Measurements from ENCODE around the gene TOMM6. TPM values are rescaled to one million over a fixed set of nuclear protein-coding genes. Genes with fewer than 3 reads are reported as not detected.

TOMM6 gene
- total RNA-seq, 1 donor from 2014 or later: 122 TPM

DNA sequence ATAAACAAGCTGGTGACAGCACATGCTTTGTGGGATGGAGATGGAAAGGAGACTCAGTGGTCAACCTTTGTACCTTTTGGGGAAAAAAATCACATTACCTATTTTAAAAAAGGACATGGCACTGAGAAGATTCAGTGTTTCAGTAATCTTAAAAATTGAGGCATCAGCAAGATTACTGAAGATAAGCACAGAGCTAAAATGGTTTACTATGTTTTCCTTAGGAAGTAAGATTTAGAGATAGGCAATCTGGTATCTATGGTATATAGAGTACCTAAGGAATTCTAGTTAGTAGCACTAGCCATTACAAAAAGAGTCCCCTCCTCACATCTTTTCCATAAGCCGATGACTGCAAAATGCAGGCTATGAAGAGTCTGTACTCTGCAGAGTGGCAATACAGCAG lies 35.7 kb downstream of the TOMM6 start:
- no peak for DNase-seq (ENCODE audit: low spot score)

DNA sequence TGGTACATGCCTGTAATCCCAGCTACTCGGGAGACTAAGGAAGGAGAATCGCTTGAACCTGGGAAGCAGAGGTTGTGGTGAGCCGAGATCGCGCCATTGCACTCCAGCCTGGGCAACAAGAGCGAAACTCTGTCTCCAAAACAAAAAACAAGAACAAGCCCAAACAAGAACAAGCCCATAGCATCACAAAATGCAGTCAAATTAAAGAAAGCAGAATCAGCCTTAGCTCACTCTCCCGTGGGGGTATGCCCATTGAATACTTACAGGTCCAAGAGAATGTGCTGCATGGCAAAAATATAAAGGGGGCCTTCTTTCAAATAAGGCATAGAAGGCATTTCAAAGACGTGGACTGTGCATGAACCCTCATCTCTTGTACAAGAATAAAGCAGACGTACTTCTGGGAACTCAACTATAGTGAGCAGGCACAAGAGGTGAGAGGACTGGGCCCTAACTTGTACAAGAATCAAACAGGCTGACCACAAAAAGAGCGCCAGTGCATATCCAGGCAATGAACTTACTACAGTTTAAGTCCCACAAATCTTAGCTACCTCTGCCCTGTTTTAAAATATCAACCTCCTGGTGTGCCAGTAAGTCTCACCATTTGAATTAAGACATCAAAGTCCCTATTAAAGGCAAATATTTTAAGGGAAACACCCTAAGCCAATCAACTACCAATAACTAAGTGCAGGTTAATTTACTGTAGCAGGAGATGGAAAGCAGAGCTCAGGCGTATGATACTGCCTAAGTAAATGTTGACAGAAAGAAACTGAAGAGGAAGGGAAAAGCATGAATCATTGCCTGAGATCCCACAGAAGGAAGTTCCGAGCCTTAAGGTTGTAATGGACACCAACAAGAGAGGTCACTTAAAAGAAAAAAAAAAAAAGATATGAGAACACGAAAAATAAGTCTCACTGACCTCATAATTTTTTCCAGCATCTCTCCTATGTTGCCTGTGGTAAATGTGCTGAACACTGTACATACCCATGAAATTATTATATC lies 37.4 kb downstream of the TOMM6 start:
- DNase-seq (ENCODE audit: low spot score): no peak

DNA sequence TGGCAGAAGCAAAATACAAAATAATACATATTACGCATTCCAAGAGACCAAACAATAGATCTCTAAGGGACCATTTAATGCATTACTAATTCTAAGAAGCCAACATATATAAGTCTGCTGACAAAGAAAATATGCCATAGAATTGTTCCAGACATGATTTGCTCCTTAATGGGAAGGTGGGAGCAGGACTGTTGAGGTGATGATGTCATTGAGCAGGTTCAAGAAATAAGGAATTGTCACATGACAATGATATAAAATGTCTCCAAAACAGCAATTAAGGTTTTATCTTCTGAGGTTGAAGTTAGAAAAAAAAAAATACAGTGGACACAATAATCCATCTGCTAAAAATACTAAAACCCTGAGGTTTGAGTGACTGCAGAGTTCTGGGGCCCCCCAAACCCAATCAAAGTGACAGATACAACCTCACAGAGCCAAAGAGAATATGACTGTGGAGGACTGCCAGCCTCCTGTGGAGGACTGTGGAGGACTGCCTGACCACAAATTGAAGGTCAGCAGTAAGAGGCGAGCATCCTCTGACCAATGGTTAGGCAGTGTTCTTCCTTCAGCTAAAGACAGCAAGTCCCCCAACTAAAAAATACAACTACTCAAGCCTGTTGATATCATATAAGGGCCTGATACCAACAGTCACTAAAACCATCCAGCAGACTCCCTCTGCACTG lies 39.0 kb downstream of the TOMM6 start:
- DNase-seq (ENCODE audit: low spot score): no peak

DNA sequence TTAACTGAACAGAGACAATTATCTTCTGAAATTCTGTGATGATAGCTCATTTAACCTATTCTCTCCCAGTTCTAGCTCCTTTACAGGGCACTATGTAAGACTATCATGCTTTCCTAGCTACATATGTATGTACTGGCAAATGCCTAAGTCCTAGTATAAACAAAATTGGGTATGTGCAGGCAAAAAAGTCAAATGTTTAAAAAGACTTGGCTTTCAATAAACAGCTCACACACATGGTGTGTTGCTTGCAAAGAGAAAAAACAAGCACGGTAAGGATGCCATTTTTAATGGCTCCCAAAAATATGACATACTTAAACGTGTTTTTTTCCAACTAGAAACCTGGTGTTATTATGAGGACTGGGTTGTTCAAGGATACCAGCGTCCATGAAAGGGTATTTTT lies 44.8 kb downstream of the TOMM6 start:
- DNase-seq (ENCODE audit: low spot score): no peak

DNA sequence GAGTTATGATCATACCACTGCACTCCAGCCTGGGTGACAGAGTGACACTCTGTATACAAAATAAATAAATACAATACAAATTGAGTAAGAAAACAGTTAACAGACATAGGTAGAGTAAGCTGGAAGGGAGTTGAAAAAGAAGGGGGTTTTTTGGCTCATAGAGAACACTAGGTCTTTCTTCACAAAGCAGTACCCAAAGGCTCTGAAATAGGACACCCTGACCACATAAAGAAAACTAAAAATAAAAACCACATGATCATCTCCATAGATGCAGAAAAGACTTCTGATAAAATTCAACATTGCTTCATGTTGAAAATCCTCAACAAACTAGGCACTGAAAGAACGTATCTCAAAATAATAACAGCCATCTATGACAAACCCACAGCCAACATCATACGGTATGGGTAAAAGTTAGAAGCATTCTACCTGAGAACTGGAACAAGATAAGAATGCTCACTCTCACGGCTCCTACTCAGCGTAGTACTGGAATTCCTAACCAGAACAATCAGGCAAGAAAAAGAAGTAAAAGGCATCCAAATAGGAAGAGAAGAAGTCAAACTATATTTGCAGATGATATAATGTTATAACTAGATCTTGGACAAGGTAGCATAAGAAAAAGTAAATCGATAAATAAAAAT lies 48.6 kb downstream of the TOMM6 start:
- no peak for DNase-seq (ENCODE audit: low spot score)

DNA sequence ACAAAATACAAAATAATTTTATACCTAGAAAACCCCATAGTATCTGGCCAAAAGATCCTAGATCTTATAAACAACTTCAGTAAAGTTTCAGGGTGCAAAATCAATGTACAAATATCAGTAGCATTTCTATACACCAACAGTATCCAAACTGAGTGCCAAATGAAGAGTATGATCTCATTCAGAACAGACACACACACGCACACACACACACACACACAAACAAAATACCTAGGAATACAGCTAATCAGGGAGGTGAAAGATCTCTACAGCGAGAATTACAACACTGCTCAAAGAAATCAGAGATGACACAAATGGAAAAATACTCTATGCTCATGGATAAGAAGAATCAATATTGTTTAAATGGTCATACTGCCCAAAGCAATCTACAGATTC lies 49.2 kb downstream of the TOMM6 start:
- DNase-seq (ENCODE audit: low spot score): no peak

Other genes with a start within 250 kb of the TOMM6 start
- gene FOXP4, start 241.3 kb upstream of the TOMM6 start, total RNA-seq (ENCODE audit: insufficient read depth, low replicate concordance): 0.72 TPM
- 67.7 TPM for gene MDFI, start 149.2 kb upstream of the TOMM6 start, total RNA-seq (ENCODE audit: insufficient read depth, low replicate concordance)
- 3.1 TPM for gene TFEB, start 52.1 kb upstream of the TOMM6 start, total RNA-seq (ENCODE audit: insufficient read depth, low replicate concordance)
- gene PGC, start 40.3 kb upstream of the TOMM6 start, total RNA-seq (ENCODE audit: insufficient read depth, low replicate concordance): 0.96 TPM
- not detected for gene FRS3, start 7.8 kb upstream of the TOMM6 start, total RNA-seq (ENCODE audit: insufficient read depth, low replicate concordance)
- 2.9 TPM for gene PRICKLE4, start 6.9 kb upstream of the TOMM6 start, total RNA-seq (ENCODE audit: insufficient read depth, low replicate concordance)
- gene USP49, start 107.7 kb downstream of the TOMM6 start, total RNA-seq (ENCODE audit: insufficient read depth, low replicate concordance): 2.9 TPM
- gene MED20, start 133.4 kb downstream of the TOMM6 start, total RNA-seq (ENCODE audit: insufficient read depth, low replicate concordance): 15.2 TPM
- gene BYSL, start 133.8 kb downstream of the TOMM6 start, total RNA-seq (ENCODE audit: insufficient read depth, low replicate concordance): 5.3 TPM
- gene CCND3, start 154.1 kb downstream of the TOMM6 start, total RNA-seq (ENCODE audit: insufficient read depth, low replicate concordance): 33.5 TPM

Measured in umbilical cord (tissue), 2 donors.